Measurements from ENCODE around the gene SLC17A3. TPM values are rescaled to one million over a fixed set of nuclear protein-coding genes. Genes with fewer than 3 reads are reported as not detected.

Gene SLC17A3
- total and polyA plus RNA-seq, 8 donors: 0.02 TPM; not detected in 7

- no peak for ATAC-seq
- TF ChIP-seq CTCF (IDR thresholded peaks at IDR 0.05): no peak
- FAIRE-seq: no peak
- no peaks in the 10 kb centered on the region for H3K4me1 ChIP-seq
- intact Hi-C loops (cut with DNase I): no loop called here
- H3K27ac ChIP-seq: no peak overlapping the region
- no peaks in the 10 kb centered on the region for H3K36me3 ChIP-seq
- whole genome bisulfite sequencing, 2 donors: 84 to 96% methylated on average over 1 of the region's 1 CpG
- no peak for DNase-seq
- H3K9me3 ChIP-seq: no peaks in the 10 kb centered on the region
- no peak overlapping the region for H3K4me3 ChIP-seq
- no peaks in the 10 kb centered on the region for H3K27me3 ChIP-seq
Measured at GRCh38 chr6:25872814-25873213, 1.2 kb downstream of the SLC17A3 start.

GRCh38 chr6:25869840-25870239 is 4.2 kb downstream of the SLC17A3 start:
- FAIRE-seq (no peak), ATAC-seq (no peak), DNase-seq (no peak)
- H3K4me1 ChIP-seq: no peaks in the 10 kb centered on the region
- no peak overlapping the region for H3K27ac ChIP-seq
- intact Hi-C loops (cut with DNase I): no loop called here
- no peak overlapping the region for H3K4me3 ChIP-seq
- no peaks in the 10 kb centered on the region for H3K9me3 ChIP-seq
- no peaks in the 10 kb centered on the region for H3K27me3 ChIP-seq
- 40 to 67% methylated on average over 1 of the region's 1 CpG for WGBS, 2 donors
- no peak for TF ChIP-seq CTCF (IDR thresholded peaks at IDR 0.05)
- H3K36me3 ChIP-seq: no peaks in the 10 kb centered on the region

GRCh38 chr6:25868436-25869183 is 5.4 kb downstream of the SLC17A3 start:
- Histone ChIP-seq H3K4me3 (no peak overlapping the region), H3K27me3 (no peaks in the 10 kb centered on the region), H3K36me3 (no peaks in the 10 kb centered on the region), H3K9me3 (no peaks in the 10 kb centered on the region), H3K4me1 (no peaks in the 10 kb centered on the region), H3K27ac (no peak overlapping the region)
- FAIRE-seq (no peak), DNase-seq (no peak), ATAC-seq (no peak)
- intact Hi-C loops (cut with DNase I): no loop called here
- WGBS, 2 donors: 73 to 79% methylated on average over 3 of the region's 3 CpGs
- TF ChIP-seq CTCF (IDR thresholded peaks at IDR 0.05): no peak

GRCh38 chr6:25866011-25866410 is 8.0 kb downstream of the SLC17A3 start:
- Histone ChIP-seq H3K36me3 (no peaks in the 10 kb centered on the region), H3K9me3 (no peaks in the 10 kb centered on the region), H3K27me3 (no peaks in the 10 kb centered on the region), H3K27ac (no peak overlapping the region), H3K4me1 (no peaks in the 10 kb centered on the region), H3K4me3 (no peak overlapping the region)
- WGBS, 2 donors: 83 to 90% methylated on average over 3 of the region's 3 CpGs
- intact Hi-C loops (cut with DNase I): no loop called here
- DNase-seq: no peak
- no peak for ATAC-seq
- FAIRE-seq: no peak
- TF ChIP-seq CTCF (IDR thresholded peaks at IDR 0.05): no peak

- intact Hi-C loops (cut with DNase I): no loop called here
Measured at GRCh38 chr6:25863360-25863759, 10.7 kb downstream of the SLC17A3 start.

More at GRCh38 chr6:25863360-25863759, 10.7 kb downstream of the SLC17A3 start:
- Histone ChIP-seq H3K4me1 (no peaks in the 10 kb centered on the region), H3K4me3 (no peak overlapping the region), H3K9me3 (no peaks in the 10 kb centered on the region), H3K27ac (no peak overlapping the region), H3K36me3 (no peaks in the 10 kb centered on the region), H3K27me3 (no peaks in the 10 kb centered on the region)
- 8 to 20% methylated on average over 2 of the region's 2 CpGs for WGBS, 2 donors
- no peak for FAIRE-seq
- no peak for TF ChIP-seq CTCF (IDR thresholded peaks at IDR 0.05)
- no peak for ATAC-seq
- no peak for DNase-seq
